SK-N-SH treated with all-trans-retinoic acid at 6 μM for 48 hours (cell line): ENCODE results near the gene MBOAT2.
"Not testable (repeated sequence)": the region's sequence is repeated elsewhere in the genome, so short reads cannot be mapped to it uniquely, and the experiment has no call there.

Experiments
- PATZ1 ChIP-seq: fragments of 250-450 bp; sonication (Bioruptor Pico); IDR thresholded peaks from 2 replicates; pipeline ENCODE4 v1.8.0; 2020; ENCODE audit warnings: mild to moderate bottlenecking, moderate library complexity, borderline replicate concordance
- ZFP3 ChIP-seq: fragments of 250-450 bp; sonication (Bioruptor Pico); IDR thresholded peaks from 2 replicates; pipeline ENCODE4 v1.5.0; 2020; ENCODE audit warnings: mild to moderate bottlenecking, moderate library complexity

- TF ChIP-seq ZFP3 (CRISPR knock-in tag); PATZ1: not testable (repeated sequence)
Observed at GRCh38 chr2:8895087-8895912, 108.2 kb downstream of the MBOAT2 start.
